ENCODE measurements around the gene NFIB. TPM values are rescaled to one million over a fixed set of nuclear protein-coding genes. Genes with fewer than 3 reads are reported as not detected.

The NFIB gene
- total and polyA plus RNA-seq, 10 of the 15 experiments (the other 5 are each of a cell fraction or from before 2014, with no cell fraction given), result under 0.01 to 0.19 (median 0.05) TPM; not detected in 3

- no peak for TF ChIP-seq MLLT1 (IDR thresholded peaks at IDR 0.05)
- no peak for TF ChIP-seq PML (IDR thresholded peaks at IDR 0.05; ENCODE audit: low read length)
- no peak for TF ChIP-seq STAT1 (conservative IDR thresholded peaks at IDR 0.05)
- TF ChIP-seq PAX8 (IDR thresholded peaks at IDR 0.05), result no peak
- TF ChIP-seq PKNOX1 (IDR thresholded peaks at IDR 0.05), result no peak
- no peak for TF ChIP-seq GATAD2B (conservative IDR thresholded peaks at IDR 0.05; ENCODE audit: low read depth)
- TF ChIP-seq ZBED1 (IDR thresholded peaks at IDR 0.05; ENCODE audit: borderline replicate concordance), result no peak
- TF ChIP-seq ASH2L (IDR thresholded peaks at IDR 0.05; ENCODE audit: borderline replicate concordance, low read depth), result no peak
Measured at GRCh38 chr9:14193328-14193990, 120.5 kb downstream of the NFIB start (continued).

- Histone ChIP-seq H4K20me1 (ENCODE audit: control insufficient read depth, insufficient read depth) (no peaks in the 10 kb centered on the region), H3K4me1 (ENCODE audit: control insufficient read depth, insufficient read depth, low read length) (no peaks in the 10 kb centered on the region), H3K36me3 (ENCODE audit: control insufficient read depth in 2 of 2, insufficient read depth in 2 of 2, low read length in 1 of 2) (no peaks in the 10 kb centered on the region), H3K79me2 (ENCODE audit: control insufficient read depth, insufficient read depth, low read length) (no peaks in the 10 kb centered on the region), H3K4me3 (no peak overlapping the region), H3K9me3 (replicated peaks; ENCODE audit: control insufficient read depth, insufficient read depth, low read length) (no peaks in the 10 kb centered on the region), H3K27me3 (replicated peaks in 1 of 2; ENCODE audit: control insufficient read depth in 2 of 2, insufficient read depth in 2 of 2, low read length in 1 of 2) (no peaks in the 10 kb centered on the region), H3K4me2 (ENCODE audit: control insufficient read depth, insufficient read depth) (no peak overlapping the region), H3K27ac (ENCODE audit: control insufficient read depth, insufficient read depth) (no peak overlapping the region), H2AFZ (ENCODE audit: control insufficient read depth, low read depth, low read length) (no peak overlapping the region), H3K9ac (ENCODE audit: control insufficient read depth, insufficient read depth, low read length) (no peak overlapping the region)
- no TSS peak for BruUV-seq (replicated peaks)
- RAD21 ChIA-PET (ENCODE audit: unreplicated experiment), result no interaction called here
- POLR2A ChIA-PET, result no interaction called here
- FAIRE-seq (no peak), ATAC-seq (no peak), DNase-seq (ENCODE audit: low read depth, low spot score) (no peak)
- in situ Hi-C loops (cut with MboI), result no loop called here
- CTCF ChIA-PET, result no interaction called here
- SMC1A ChIA-PET (ENCODE audit: uncharacterized antibody, unreplicated experiment), result no interaction called here
- intact Hi-C loops (cut with micrococcal nuclease; ENCODE audit: unreplicated experiment), result no loop called here
- WGBS (ENCODE audit: insufficient coverage, insufficient replicate concordance, low lambda C conversion rate, missing lambda C conversion rate), result 0% methylated on average over 1 of the region's 1 CpG
- TF ChIP-seq ZBED1 (IDR thresholded peaks at IDR 0.05; ENCODE audit: borderline replicate concordance) (no peak), ZBTB4 (CRISPR knock-in tag; IDR thresholded peaks at IDR 0.05) (no peak), POLR2AphosphoS5 (IDR thresholded peaks at IDR 0.05; ENCODE audit: low read length) (no peak), HDAC6 (IDR thresholded peaks at IDR 0.05; ENCODE audit: unreplicated experiment) (no peak), MEF2B (IDR thresholded peaks at IDR 0.05; ENCODE audit: partially characterized antibody, poor library complexity, severe bottlenecking) (no peak), CEBPZ (IDR thresholded peaks at IDR 0.05; ENCODE audit: low read depth, low read length) (no peak)
Measured at GRCh38 chr9:14192556-14192955, 121.4 kb downstream of the NFIB start.

Data from GM12878 (cell line).